ENCODE results near the gene PLCB1.

GRCh38 chr20:8505476-8506200 is 373.6 kb downstream of the PLCB1 start:
- TF ChIP-seq CTCF (conservative IDR thresholded peaks at IDR 0.05 in 1 of 2, IDR thresholded peaks at IDR 0.05 in 1 of 2; ENCODE audit: low read depth in 1 of 2, low read length in 2 of 2) (no peak), EZH2 (IDR thresholded peaks at IDR 0.05; ENCODE audit: low read length, missing control alignments) (no peak)
